Endothelial cell (in vitro differentiated cells): ENCODE data around the gene RIN3. TPM values are rescaled to one million over a fixed set of nuclear protein-coding genes. Genes with fewer than 3 reads are reported as not detected.

Source experiments
- DNase-seq: peaks from one replicate; pipeline ENCODE4 v3.0.0; 2021; ENCODE audit warnings: low spot score
- H3K27ac Mint-ChIP-seq: one replicate; pipeline ENCODE4 v1.8.0; 2021; ENCODE audit warnings: mixed read lengths, inconsistent platforms; ENCODE audit not compliant: unreplicated experiment
- H3K27me3 Mint-ChIP-seq: one replicate; pipeline ENCODE4 v1.8.0; 2021; ENCODE audit warnings: mild to moderate bottlenecking, moderate library complexity, mixed read lengths, inconsistent platforms; ENCODE audit not compliant: unreplicated experiment
- H3K36me3 Mint-ChIP-seq: one replicate; pipeline ENCODE4 v1.8.0; 2021; ENCODE audit warnings: mild to moderate bottlenecking, low read depth, mixed read lengths, inconsistent platforms; ENCODE audit not compliant: unreplicated experiment
- H3K4me1 Mint-ChIP-seq: one replicate; pipeline ENCODE4 v1.8.0; 2021; ENCODE audit warnings: mild to moderate bottlenecking, mixed read lengths, inconsistent platforms; ENCODE audit not compliant: unreplicated experiment
- H3K4me3 Mint-ChIP-seq: one replicate; pipeline ENCODE4 v1.8.0; 2021; ENCODE audit warnings: mild to moderate bottlenecking, mixed read lengths, inconsistent platforms; ENCODE audit not compliant: unreplicated experiment
- H3K9me3 Mint-ChIP-seq: one replicate; pipeline ENCODE4 v1.8.0; 2021; ENCODE audit warnings: mixed read lengths, inconsistent platforms; ENCODE audit not compliant: unreplicated experiment
- total RNA-seq: library from RNA; stranded (reverse); fragmentation: NEBNext Ultra II Directional; extraction: Animal tissue kit (Norgen Biotek cat#: 25700); gene quantifications from one replicate; pipeline ENCODE4 v1.2.1, GENCODE V29; 2021; ENCODE audit not compliant: unreplicated experiment
- TF ChIP-seq, protein P1 (sequence below): fragments of 200-600 bp; sonication (generic); IDR thresholded peaks from one replicate; pipeline ENCODE4 v1.5.0; 2021; ENCODE audit warnings: antibody characterized with exemption; ENCODE audit not compliant: unreplicated experiment

RIN3 gene
- total RNA-seq, 1 donor from 2014 or later = 25.8 TPM

DNA sequence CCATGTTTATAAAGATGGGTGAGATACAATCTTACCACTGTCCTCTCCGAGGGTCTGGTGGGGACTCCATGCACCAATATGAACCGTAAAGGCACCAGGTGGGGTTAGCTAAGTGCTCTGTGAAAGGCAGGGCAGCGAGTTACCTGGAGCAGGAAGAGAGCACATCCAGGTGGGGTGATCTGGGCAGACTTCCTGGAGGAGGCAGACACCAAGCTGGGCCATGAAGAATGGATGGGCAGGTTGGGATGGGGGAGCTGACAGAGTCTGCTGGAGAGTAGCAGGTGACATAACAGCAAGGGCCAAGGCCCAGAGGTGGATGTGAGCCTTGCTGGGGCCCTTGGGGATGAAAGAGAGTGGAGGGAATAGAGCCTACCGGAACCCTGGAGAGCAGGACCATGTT lies 45.9 kb downstream of the RIN3 start:
- Mint-ChIP-seq H3K9me3 (no peaks in the 10 kb centered on the region), H3K4me3 (no peak overlapping the region), H3K27me3 (peaks cover 5% of the 10 kb centered on the region), H3K27ac (no peak overlapping the region), H3K36me3 (peaks cover 23% of the 10 kb centered on the region), H3K4me1 (peaks cover 16% of the 10 kb centered on the region)
- TF ChIP-seq, protein P1, sequence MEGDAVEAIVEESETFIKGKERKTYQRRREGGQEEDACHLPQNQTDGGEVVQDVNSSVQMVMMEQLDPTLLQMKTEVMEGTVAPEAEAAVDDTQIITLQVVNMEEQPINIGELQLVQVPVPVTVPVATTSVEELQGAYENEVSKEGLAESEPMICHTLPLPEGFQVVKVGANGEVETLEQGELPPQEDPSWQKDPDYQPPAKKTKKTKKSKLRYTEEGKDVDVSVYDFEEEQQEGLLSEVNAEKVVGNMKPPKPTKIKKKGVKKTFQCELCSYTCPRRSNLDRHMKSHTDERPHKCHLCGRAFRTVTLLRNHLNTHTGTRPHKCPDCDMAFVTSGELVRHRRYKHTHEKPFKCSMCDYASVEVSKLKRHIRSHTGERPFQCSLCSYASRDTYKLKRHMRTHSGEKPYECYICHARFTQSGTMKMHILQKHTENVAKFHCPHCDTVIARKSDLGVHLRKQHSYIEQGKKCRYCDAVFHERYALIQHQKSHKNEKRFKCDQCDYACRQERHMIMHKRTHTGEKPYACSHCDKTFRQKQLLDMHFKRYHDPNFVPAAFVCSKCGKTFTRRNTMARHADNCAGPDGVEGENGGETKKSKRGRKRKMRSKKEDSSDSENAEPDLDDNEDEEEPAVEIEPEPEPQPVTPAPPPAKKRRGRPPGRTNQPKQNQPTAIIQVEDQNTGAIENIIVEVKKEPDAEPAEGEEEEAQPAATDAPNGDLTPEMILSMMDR = no peak
- no peak for DNase-seq

DNA sequence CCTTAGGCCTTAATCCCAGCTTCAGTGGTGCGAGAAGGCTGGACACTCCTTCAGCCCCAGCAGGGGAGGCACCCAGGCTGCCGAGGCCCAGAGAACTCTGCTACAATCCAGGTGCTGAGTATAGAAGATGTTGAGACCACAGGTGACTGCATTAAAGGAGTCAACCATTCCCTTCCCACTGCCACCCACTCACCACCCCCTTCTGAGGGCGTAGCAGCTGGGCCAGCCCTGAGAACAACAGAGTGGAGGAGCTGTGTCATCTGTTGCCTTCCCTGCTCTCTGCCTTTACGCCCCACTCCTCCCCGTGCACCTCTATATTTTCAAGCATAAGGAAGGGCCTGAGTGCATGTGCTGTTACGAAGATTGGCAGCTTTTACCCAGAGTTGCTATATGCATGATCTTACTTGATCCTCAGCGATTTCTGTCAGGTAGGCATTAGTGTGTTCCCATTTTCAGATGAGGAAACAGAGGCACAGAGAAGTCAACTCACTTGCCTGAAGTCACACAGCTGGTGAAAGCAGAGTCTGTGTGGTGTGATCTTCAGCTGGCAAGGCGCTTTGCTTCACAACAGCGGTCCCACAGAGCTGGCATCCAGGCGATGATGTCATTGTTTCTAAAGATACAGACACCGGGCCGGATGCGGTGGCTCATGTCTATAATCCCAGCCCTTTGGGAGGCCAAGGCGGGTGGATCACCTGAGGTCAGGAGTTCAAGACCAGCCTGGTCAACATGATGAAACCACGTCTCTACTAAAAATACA lies 46.7 kb downstream of the RIN3 start:
- Mint-ChIP-seq H3K4me1 (peaks cover 12% of the 10 kb centered on the region), H3K27me3 (peaks cover 5% of the 10 kb centered on the region), H3K27ac (no peak overlapping the region), H3K36me3 (peaks cover 29% of the 10 kb centered on the region), H3K9me3 (no peaks in the 10 kb centered on the region), H3K4me3 (no peak overlapping the region)
- TF ChIP-seq, protein P1 = no peak
- no peak for DNase-seq

DNA sequence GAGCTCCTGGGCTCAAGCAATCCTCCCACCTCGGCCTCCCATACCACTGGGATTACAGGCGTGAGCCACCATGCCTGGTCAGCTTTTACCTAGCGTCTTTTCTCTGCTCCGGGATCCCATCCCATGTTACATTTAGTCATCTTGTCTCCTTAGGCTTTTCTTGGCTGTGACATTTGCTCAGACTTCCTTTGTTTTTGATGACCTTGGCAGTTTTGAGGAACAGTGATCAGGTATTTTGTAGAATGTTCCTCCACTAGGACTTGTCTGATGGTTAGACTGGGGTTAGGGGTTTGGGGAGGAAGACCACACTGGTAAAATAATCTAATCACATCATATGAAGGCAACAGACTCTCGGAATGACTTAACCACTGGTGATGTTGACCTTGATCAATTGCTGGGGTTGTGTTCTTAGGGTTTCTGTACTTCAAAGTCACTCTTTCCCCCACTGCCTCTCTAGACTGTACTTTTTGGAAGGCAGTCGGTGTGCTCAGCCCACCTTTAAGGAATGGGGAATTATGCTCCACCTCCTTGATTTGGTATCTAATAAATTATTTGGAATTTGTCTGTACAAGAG lies 48.4 kb downstream of the RIN3 start:
- no peaks in the 10 kb centered on the region for H3K4me1 Mint-ChIP-seq
- H3K9me3 Mint-ChIP-seq = no peaks in the 10 kb centered on the region
- H3K27me3 Mint-ChIP-seq = peaks cover 3% of the 10 kb centered on the region
- TF ChIP-seq, protein P1 = no peak
- H3K36me3 Mint-ChIP-seq = peaks cover 22% of the 10 kb centered on the region
- DNase-seq = no peak
- no peak overlapping the region for H3K4me3 Mint-ChIP-seq
- no peak overlapping the region for H3K27ac Mint-ChIP-seq

GRCh38 chr14:92563359-92563758 lies 49.8 kb downstream of the RIN3 start:
- peaks cover 33% of the 10 kb centered on the region for H3K36me3 Mint-ChIP-seq
- DNase-seq = no peak
- H3K9me3 Mint-ChIP-seq = no peaks in the 10 kb centered on the region
- no peak overlapping the region for H3K4me3 Mint-ChIP-seq
- peaks cover 3% of the 10 kb centered on the region for H3K27me3 Mint-ChIP-seq
- TF ChIP-seq, protein P1 = no peak
- H3K27ac Mint-ChIP-seq = no peak overlapping the region
- H3K4me1 Mint-ChIP-seq = no peaks in the 10 kb centered on the region

DNA sequence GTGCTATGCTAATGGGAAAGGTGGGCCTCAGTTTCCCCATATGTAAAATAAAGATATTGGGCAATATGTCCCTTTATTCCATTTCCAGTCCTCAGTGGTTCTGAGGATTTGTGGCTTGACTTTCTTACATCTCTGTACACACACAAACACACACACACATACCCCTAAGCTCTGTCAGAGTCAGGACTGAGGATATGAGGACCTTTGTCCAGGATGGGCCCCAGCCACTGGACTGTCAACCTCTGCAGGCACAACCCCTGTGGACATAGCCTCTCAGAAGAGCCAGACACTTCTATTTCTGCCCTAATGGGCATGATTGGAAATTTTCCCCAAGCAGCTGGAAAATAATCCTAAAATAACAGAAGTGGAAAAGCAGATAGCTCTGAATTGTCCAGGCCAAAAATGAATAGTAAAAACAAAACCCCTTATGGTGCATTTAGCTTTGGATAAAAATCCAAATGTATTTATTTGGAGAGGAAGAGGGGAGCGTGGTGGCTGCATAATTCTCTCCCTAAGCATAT lies 50.2 kb downstream of the RIN3 start:
- Mint-ChIP-seq H3K4me3 (no peak overlapping the region), H3K9me3 (no peaks in the 10 kb centered on the region), H3K4me1 (no peaks in the 10 kb centered on the region), H3K27me3 (peaks cover 3% of the 10 kb centered on the region), H3K27ac (no peak overlapping the region), H3K36me3 (peaks cover 33% of the 10 kb centered on the region)
- TF ChIP-seq, protein P1 = no peak
- DNase-seq = no peak
